Measurements from ENCODE around the gene DCDC1. TPM values are rescaled to one million over a fixed set of nuclear protein-coding genes. Genes with fewer than 3 reads are reported as not detected.

The DCDC1 gene
- total and polyA plus RNA-seq, 2 donors from 2014 or later: 0.39 to 6.6 TPM

- no peaks in the 10 kb centered on the region for H3K27me3 ChIP-seq (ENCODE audit: control insufficient read depth, insufficient read depth, low read length)
- FAIRE-seq (no peak), DNase-seq (no peak)
- H3K4me1 ChIP-seq (ENCODE audit: control insufficient read depth in 2 of 3, insufficient read depth in 2 of 3, low read depth in 1 of 3, low read length in 3 of 3): peaks cover 0 to 3% (median 0%) of the 10 kb centered on the region in 3 donors
- no peaks in the 10 kb centered on the region for H3K9me3 ChIP-seq (ENCODE audit: control insufficient read depth in 2 of 3, insufficient read depth in 1 of 3, low read length in 3 of 3)
- no peak for TF ChIP-seq CTCF (IDR thresholded peaks at IDR 0.05; ENCODE audit: borderline replicate concordance, extremely low read depth, insufficient read depth)
- H3K4me3 ChIP-seq (ENCODE audit: low read length in 3 of 3): no peak overlapping the region
- H3K9ac ChIP-seq (ENCODE audit: low read length in 3 of 3): no peak overlapping the region
- H3K36me3 ChIP-seq (ENCODE audit: control insufficient read depth in 2 of 3, insufficient read depth in 3 of 3, low read length in 3 of 3): no peaks in the 10 kb centered on the region
- intact Hi-C loops (cut with DNase I): no loop called here
- H3K27ac ChIP-seq (ENCODE audit: low read depth in 2 of 2, low read length in 2 of 2): no peak overlapping the region
Observed at GRCh38 chr11:31408201-31408600, 38.7 kb upstream of the DCDC1 start.

GRCh38 chr11:31404614-31405013, 35.1 kb upstream of the DCDC1 start:
- DNase-seq (no peak), FAIRE-seq (no peak)
- no peak for TF ChIP-seq CTCF (IDR thresholded peaks at IDR 0.05; ENCODE audit: borderline replicate concordance, extremely low read depth, insufficient read depth)
- Histone ChIP-seq H3K9ac (ENCODE audit: low read length in 3 of 3) (no peak overlapping the region), H3K27ac (ENCODE audit: low read depth in 2 of 2, low read length in 2 of 2) (no peak overlapping the region), H3K36me3 (ENCODE audit: control insufficient read depth in 2 of 3, insufficient read depth in 3 of 3, low read length in 3 of 3) (no peaks in the 10 kb centered on the region), H3K9me3 (ENCODE audit: control insufficient read depth in 2 of 3, insufficient read depth in 1 of 3, low read length in 3 of 3) (no peaks in the 10 kb centered on the region), H3K27me3 (ENCODE audit: control insufficient read depth, insufficient read depth, low read length) (no peaks in the 10 kb centered on the region), H3K4me1 (ENCODE audit: control insufficient read depth in 2 of 3, insufficient read depth in 2 of 3, low read depth in 1 of 3, low read length in 3 of 3) (peaks cover 0 to 3% (median 0%) of the 10 kb centered on the region in 3 donors), H3K4me3 (ENCODE audit: low read length in 3 of 3) (no peak overlapping the region)
- intact Hi-C loops (cut with DNase I): no loop called here

DNA sequence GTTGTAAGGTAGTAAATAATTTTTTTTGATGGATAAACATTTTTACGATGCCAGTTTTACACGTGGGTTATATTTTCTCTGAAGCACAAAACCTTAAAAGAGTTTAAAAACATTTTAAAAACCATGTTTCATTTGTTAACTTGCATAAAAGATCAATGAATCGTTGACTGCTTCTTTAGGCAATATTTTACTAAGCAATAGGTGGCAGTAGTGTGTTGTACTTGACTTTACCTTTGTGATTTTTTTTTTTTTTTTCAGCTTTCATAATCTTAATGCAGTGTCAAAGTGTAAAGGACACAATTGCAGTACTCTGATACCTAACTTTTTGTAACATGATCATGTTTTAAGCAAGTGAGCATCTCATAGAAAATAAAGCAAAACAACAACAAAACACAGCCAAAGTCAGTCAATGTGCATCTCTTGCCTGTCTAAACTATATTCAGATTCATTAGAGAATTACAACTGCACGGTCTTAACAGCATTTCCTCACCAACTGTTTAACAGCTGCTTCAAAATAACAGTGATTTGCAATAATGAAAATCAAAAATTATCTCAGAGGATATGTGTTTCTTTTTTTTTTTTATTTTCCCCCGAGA, 27.8 kb upstream of the DCDC1 start:
- FAIRE-seq: peak; percentile 91
- TF ChIP-seq CTCF (IDR thresholded peaks at IDR 0.05; ENCODE audit: borderline replicate concordance, extremely low read depth, insufficient read depth): peak; percentile 42
- H3K9me3 ChIP-seq (ENCODE audit: control insufficient read depth in 2 of 3, insufficient read depth in 1 of 3, low read length in 3 of 3): peaks cover 0 to 7% (median 2%) of the 10 kb centered on the region in 3 donors

GRCh38 chr11:31387379-31387778, 17.8 kb upstream of the DCDC1 start:
- no peaks in the 10 kb centered on the region for H3K9me3 ChIP-seq (ENCODE audit: control insufficient read depth in 2 of 3, insufficient read depth in 1 of 3, low read length in 3 of 3)
- no peak overlapping the region for H3K27ac ChIP-seq (ENCODE audit: low read depth in 2 of 2, low read length in 2 of 2)
- no peak overlapping the region for H3K9ac ChIP-seq (ENCODE audit: low read length in 3 of 3)
- H3K4me3 ChIP-seq (ENCODE audit: low read length in 3 of 3): no peak overlapping the region
- TF ChIP-seq CTCF (IDR thresholded peaks at IDR 0.05; ENCODE audit: borderline replicate concordance, extremely low read depth, insufficient read depth): no peak
- H3K4me1 ChIP-seq (ENCODE audit: control insufficient read depth in 2 of 3, insufficient read depth in 2 of 3, low read depth in 1 of 3, low read length in 3 of 3): no peaks in the 10 kb centered on the region
- H3K27me3 ChIP-seq (ENCODE audit: control insufficient read depth, insufficient read depth, low read length): no peaks in the 10 kb centered on the region
- FAIRE-seq: no peak
- H3K36me3 ChIP-seq (ENCODE audit: control insufficient read depth in 2 of 3, insufficient read depth in 3 of 3, low read length in 3 of 3): no peaks in the 10 kb centered on the region
- intact Hi-C loops (cut with DNase I): no loop called here
- DNase-seq: no peak

More for the DNA sequence above, 27.8 kb upstream of the DCDC1 start:
- Histone ChIP-seq H3K9ac (ENCODE audit: low read length in 3 of 3) (no peak overlapping the region), H3K27ac (ENCODE audit: low read depth in 2 of 2, low read length in 2 of 2) (no peak overlapping the region), H3K4me3 (ENCODE audit: low read length in 3 of 3) (no peak overlapping the region), H3K36me3 (ENCODE audit: control insufficient read depth in 2 of 3, insufficient read depth in 3 of 3, low read length in 3 of 3) (peaks cover 0 to 2% (median 0%) of the 10 kb centered on the region in 3 donors), H3K4me1 (ENCODE audit: control insufficient read depth in 2 of 3, insufficient read depth in 2 of 3, low read depth in 1 of 3, low read length in 3 of 3) (no peaks in the 10 kb centered on the region), H3K27me3 (ENCODE audit: control insufficient read depth, insufficient read depth, low read length) (no peaks in the 10 kb centered on the region)
- intact Hi-C loops (cut with DNase I): no loop called here
- DNase-seq: peak in 2 of 5 donors; percentile 12 to 24

Data from kidney (tissue), 14 donors.